Inflammatory macrophage treated with lipopolysaccharide for 4 hours (primary cell): ENCODE measurements around the gene NIT2.
"Not testable (repeated sequence)": the region's sequence is repeated elsewhere in the genome, so short reads cannot be mapped to it uniquely, and the experiment has no call there.

Experiments used
- DNase-seq: peaks from one replicate; pipeline ENCODE4 v3.0.0-alpha.2; 2020

Gene NIT2

DNA sequence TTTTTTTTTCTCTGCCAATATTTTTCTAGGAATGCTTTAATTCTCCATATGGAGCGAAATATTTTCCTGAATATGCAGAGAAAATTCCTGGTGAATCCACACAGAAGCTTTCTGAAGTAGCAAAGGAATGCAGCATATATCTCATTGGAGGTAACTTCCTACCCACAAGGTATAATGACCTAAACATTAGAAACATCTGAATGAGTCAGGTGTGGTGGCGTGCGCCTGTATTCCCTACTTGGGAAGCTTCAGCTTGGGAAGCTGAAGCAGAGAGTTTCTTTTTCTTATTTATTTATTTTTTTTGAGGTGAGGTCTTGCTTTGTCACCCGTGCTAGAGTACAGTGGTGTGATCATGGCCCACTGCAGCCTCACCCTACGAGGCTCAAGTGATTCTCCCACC is 5.2 kb downstream of the NIT2 start:
- DNase-seq, result no peak

DNA sequence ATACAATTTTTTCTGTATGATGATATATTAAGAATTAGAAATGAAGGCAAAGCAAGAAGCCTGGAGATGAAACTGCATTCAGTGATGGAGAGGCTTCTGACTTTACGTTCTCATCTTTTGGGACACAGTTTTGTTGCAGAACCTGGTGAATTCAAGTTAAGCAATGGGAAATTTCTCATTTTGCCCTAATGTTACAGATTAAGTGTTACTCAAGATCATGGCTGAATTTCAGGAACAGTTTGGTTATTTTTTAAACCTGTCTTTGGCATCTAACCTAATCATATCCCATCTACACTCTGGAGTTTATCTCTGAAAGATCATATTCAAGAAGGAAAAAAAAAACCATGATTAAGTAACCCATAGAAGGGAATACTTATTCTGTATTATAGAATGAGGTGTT is 6.0 kb downstream of the NIT2 start:
- no peak for DNase-seq

DNA sequence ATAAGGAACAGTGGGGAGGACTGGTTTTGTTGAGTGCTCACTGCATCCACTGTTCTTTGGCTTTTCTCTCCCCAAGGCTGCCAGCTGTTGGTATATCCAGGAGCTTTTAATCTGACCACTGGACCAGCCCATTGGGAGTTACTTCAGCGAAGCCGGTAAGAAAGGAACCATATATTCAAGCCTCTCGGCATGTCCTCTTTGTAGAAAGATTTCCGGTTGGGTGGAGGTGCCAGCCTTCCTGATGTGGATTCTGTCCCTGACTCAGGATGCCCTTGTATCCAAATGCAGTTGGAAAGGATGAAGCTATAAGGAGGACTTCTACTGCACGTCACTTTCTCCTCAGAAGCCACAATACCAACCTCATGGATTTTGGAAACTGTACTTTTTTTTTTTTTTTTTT is 14.2 kb downstream of the NIT2 start:
- no peak for DNase-seq

DNA sequence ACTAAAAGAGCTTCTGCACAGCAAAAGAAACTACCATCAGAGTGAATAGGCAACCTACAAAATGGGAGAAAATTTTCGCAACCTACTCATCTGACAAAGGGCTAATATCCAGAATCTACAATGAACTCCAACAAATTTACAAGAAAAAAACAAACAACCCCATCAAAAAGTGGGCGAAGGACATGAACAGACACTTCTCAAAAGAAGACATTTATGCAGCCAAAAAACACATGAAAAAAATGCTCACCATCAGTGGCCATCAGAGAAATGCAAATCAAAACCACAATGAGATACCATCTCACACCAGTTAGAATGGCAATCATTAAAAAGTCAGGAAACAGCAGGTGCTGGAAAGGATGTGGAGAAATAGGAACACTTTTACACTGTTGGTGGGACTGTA is 17.2 kb downstream of the NIT2 start:
- DNase-seq, result not testable (repeated sequence)

DNA sequence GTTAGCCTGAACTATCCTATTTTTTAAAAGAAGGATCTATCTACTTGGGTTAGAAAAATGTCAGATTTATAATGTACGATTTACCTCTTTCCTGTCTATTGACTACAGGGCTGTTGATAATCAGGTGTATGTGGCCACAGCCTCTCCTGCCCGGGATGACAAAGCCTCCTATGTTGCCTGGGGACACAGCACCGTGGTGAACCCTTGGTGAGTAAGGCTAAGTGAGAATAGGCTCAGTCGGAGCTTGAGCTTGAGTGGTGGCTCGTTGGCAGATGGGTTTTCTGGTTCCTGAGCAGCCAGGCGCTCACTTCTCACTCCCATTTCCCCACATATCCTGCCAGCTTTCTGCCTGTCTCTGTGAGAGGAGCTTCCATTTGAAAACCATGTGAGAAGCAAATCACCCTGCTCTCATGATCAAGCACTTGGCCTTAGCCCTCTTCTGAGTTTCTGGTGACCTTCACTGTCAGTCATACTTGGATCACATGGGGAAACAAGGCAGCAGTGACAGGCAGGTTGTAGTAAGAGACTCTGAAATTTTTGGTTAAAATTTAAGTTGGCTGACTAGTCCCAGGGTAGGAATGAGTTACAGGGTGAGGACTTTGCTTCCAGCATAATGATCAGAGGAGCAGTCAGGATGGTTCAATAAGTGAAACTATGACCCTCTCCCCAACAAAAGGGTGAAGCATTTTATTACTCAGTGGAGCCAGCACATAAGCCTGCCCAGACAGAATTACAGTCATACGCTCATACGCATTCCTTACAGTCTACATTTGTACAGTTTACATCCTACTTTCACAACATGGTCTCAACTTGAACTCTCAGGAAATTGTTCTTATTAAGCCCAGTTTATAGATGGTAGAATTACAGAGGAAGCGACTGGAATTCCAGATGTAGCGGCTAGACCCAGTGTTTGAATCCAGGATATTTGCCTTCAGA is 18.0 kb downstream of the NIT2 start:
- no peak for DNase-seq

DNA sequence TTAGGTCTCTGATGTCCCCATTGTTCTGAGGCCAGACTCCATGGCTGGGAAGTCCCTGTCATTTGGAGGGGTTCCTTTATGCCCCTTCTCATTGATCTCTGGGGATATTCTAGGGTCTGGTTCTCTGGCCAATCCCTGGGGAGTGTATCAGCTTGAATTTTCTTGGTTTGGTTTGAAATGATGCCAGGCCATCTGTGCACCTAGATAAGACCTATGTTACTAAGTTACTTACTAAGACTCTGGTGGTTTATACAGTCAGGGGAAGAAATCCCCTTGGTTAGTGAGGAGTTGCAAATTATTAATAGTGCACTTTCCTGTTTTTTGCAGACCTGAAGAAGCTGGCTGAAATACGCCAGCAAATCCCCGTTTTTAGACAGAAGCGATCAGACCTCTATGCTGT is 20.3 kb downstream of the NIT2 start:
- DNase-seq, result no peak

DNA sequence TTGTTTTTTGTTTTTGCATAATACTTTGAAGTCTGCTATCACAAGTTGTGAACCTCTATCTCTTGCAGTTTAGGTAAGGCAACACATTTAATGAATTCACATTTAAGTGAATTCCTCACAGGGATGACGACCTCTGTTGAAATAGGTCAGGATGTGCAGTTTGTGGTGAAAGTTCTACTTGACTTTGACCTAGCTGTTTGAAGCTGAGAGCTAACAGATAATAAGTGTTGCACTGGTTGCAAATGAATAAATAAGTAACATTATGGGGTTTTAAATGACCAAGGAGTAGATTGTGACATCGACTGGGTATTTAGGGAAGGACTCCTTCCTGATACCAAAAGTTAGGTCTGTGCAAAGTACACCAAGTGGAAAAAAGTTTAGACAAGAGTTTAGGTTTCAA is 23.9 kb downstream of the NIT2 start:
- no peak for DNase-seq

DNA sequence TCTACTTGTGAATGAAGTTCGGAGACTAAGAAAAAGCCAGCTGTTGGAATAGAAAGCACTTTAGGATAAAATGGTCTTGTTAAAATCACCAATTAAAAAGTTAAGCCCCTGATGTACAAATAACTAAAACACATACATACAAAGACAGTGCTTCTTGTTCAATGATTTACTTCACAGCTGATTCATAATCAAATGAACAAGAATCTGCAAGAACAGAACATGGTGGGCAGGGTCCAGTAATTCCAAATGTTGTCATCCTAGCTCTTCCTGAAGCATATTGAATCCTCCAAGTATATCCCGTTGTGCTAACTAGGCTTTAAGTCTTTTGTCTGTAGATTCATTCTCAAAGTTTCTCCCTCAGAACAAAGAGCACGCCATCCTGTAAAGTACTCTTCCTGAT is 24.5 kb downstream of the NIT2 start:
- no peak for DNase-seq

DNA sequence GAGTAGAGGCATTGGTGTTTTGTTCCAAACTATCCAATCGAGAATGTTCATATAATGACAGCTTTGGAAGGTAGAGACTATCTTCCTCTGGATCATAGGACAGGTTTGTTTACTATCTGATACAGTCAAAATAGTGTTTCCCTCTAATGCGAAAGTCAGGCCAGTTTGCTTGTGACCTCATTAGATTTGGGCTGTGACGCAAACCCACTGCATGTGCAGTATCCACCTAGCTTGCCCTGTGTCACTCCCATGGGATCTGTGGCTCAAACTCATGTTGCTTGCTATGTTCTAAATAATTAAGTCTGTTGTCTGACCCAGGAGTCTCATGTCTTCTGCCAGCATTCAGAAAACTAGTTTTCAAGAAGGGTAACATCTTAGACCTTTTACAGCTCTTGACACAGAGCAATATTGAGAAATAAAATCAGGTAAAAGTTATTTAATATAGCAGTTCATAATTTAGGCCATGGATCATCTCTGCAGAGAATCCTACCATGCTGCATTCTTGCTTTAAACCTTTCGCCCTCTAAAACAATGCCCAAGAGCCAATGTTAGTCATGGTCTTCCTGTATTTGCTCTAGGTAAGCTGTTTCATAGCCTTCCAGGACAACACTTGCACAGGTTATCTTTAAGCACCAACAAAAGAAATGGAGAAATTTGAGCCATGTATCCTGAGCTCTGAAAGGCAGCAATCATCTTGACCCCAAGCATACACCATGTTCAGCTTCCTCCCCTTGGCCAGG is 26.4 kb downstream of the NIT2 start:
- DNase-seq, result no peak

DNA sequence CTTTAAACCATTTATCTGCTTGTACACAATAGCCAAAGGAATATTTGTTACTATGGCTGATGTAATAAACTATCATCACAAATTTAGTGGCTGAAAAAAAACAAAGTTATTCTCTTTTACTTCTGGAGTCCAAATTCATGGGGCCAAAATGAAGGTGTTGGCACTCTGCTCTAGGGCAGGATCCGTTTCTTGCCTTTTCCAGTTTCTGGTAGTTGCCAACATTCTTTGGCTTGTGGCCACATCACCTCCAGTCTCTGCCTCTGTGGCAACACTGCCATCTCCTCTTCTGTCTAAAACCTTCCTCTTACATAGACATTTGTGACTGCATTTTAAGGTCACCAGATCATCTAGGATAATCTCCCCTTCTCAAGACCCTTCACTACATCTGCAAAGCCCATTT is 27.3 kb downstream of the NIT2 start:
- no peak for DNase-seq

DNA sequence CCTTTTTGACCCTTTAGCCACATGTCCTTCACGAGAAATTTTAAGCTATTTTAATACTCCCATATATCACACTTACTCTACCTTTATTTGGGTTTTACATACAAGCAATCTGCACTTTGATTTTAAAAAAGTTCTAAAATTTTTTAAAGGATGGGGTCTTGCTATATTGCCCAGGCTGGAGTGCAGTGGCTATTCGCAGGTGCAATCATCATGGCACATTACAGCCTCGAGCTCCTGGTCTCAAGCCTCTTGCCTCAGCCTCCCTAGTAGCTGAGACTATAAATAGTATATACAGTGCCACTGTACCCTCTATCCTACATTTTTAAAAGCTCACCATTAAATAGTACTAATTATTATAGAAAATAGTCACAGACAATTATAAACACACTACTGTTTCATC is 29.9 kb downstream of the NIT2 start:
- DNase-seq, result no peak

DNA sequence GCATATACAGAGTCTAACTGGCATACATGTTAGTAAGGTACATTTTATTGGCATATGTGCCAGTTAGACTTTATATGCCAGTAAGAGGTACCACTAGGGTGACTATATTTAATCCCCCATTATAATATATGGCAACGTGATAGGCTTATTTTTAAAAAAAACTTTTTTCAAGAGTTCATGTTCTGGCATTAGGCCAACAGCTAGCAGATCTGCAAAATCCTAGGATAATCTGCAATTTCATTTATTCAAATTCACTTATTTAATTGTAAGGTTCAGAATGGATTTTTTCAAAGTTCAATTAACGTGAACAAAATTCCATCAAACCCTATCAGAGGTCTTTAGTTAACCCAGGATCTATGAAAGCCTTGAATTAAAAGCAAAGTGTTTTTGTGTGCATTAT is 31.9 kb downstream of the NIT2 start:
- DNase-seq, result no peak

DNA sequence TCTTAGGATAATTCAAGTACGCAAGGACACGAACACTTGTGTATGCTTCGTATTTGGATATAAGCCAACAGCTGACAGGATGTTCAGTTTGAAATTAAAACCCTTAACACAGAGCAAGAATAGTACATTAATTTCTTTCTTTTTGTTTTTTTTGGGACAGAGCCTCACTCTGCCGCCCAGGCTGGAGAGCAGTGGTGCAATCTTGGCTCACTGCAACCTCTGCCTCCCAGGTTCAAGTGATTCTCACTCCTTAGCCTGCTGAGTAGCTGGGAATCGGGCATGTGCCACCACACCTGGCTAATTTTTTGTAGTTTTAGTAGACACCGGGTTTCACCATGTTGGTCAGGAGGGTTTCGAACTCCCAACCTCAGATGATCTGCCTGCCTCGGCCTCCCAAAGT is 33.9 kb downstream of the NIT2 start:
- no peak for DNase-seq

DNA sequence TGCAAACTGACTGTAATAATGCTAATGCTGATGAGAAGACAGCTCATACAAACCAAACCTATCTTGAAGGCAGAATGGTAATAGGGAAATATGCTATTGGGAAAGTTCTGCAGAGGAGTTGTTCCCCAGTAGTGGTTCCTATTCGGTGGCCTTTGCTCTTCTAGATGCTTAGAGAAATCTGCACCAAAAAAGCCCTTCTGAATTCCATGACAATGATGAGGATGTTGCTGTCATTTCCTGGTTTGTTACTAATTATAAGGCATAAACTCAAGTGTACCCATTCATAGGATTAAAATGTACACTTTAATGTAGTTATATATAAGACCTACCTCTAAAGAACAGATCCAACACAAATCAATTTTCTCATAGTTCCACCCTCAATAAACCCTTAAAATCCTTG is 36.2 kb downstream of the NIT2 start:
- DNase-seq, result peak; percentile 12

DNA sequence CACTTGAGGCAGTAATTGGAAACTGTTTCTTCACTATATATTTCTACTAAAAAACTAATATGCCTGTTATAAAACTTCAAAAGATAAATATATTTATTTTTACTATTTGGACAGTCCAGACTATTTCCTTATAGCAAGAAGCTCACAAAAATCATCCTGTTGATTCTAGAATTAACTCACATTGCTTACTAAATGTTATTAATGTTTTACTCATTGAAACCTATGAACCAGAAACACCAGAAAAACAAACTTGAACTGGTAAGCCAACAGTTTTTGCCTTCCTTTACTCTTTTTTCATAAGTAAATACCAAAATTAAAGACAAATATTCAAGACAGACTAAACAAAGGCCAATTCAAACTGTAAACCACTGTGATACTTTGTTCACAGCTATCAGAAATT is 40.0 kb downstream of the NIT2 start:
- DNase-seq, result no peak

DNA sequence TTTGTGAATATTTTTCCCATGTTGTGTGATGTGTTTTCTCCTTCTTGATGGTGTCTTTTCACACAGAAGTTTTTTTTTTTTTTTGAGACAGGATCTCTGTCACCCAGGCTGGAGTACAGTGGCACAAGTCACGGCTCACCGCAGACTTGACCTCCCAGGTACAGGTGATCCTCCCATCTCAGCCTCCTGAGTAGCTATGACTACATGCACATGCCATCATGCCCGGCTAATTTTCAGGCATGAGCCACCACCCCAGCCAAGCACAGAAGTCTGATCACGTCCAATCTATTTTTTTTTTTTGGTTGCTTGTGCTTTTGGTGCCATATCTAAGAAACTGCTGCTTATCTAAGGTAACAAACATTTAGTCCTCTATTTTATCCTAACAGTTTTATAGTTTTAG is 41.7 kb downstream of the NIT2 start:
- DNase-seq, result no peak

DNA sequence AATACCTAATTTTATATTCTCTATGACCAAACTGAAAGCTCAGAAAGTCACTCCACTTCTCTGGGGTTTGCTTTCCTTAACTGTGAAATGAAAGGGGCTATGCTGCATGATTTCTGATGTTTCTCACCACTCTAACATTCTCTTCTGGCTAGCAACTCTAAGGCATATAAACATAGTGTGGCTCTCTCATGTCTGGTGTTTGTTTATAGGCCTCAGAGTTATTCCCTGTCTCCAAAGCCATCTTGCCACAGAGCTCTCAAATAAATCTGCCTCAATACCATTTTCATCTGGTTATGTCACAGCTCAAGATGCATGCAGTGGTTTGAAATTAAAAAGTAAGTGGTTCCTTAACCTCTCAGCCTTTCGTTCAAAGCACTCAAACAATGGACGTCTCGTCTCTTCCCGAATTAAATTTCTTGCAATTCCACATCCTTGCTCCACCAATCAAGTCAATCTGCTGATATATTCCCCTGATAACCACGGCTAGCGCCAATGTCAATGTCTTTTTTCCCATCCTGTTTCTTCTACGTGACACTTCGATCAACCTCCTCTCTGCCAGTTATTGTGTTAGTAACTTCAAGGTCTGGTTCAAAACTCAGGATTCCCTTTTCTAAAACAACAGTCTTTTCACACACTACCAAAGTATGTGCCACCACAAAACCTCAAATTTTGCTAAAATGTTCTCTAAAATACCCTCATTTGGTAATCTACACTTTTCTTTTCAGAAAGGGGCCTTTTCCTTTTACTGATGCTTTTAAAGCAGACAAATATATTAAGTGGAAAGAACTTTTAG is 50.4 kb downstream of the NIT2 start:
- DNase-seq, result no peak

DNA sequence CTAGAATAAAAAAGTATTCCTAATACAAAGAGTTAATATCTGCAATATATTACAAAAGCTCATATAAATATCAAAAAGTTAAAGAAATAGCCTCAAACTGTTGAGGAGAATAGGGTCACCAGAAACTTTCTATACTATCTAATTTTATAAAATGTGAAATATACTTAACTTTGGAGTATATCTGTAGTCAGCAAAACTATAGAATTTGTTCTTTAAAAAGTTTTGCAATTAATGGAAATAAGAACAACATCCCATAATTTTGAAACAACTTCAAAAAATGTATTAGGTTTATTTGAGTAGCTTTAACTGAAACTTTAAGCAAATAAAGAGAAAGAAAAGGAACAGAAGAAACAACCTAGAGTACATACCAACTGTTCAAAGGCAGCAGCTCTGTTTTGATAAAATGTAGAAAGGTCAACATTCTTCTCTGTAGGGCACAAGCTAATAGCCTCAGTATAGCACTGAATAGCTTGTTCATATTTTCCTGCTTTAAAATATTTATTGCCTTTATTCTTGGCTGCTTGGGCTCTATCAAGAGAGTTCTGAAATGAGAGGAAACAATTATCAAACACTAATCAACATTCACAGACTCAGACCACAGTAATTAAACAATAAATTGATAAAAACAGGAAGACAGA is 52.0 kb downstream of the NIT2 start:
- no peak for DNase-seq

DNA sequence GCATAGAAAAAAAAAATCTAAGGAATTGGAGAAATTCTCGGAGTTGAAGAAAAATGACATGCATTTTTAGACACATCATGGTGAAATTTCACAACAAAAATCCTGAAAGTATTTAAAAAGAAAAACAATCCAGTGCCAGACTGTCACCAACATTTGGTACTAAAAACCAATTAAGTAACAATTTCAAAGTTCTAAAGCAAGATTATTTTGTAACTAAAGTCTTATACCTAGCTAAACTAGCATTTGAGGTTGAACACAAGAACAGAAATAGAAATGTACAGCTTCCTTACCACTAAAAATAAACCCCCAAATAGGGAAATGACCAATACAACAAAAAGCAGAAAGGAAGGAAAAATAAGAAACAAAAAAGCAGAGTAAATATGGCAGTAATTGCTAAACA is 54.5 kb downstream of the NIT2 start:
- no peak for DNase-seq

DNA sequence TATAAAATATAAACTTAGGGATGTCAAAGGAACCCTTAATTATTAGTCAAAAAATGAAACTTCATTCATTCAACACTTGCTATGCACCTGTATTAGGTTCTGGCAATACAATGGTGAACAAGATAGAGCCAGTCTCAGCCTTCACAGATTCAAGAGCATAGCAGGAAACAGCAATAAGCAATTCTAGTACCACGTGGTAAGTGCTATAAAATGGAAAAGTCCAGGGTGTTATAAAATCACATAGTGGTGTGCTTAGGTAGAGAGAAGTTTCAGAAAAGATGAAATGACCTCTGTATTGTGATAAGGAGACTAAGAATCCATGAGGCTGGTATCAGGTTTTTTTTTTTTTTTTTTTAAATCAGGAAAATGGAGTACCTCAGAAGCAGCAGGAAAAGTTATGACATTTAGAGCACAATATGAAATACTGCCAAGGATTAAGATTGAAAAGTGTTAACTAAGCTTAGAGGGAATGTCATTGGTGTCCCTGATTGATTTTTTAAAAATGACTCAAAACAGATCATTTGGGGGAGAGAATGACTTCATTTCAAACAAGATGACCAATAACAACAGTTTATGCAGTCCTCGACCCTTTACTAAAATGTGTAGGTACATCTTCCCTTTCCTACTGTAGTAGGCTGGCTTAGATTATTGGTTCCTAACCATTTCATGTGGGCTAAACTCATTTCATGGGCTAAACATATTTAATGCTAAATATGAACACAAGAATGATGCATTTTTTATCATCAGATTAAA is 61.3 kb downstream of the NIT2 start:
- DNase-seq, result no peak

DNA sequence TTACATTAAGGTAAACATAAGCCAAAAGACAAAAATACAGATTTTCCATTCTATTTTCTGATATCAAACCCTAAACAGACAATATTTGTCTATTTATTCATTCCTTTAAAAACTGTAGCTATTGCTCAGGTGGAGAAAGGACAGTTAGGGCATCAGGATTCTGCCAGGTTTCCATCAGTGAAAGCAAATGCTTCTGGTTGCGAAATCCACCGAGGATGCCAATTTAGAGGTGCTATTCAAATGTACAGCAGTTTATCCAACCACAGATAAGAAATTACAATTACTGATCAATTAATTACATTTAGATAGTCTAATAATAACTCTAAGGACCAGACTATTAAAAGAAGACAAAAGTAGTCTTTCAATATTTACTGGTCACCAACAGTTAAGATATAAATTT is 62.4 kb downstream of the NIT2 start:
- no peak for DNase-seq

DNA sequence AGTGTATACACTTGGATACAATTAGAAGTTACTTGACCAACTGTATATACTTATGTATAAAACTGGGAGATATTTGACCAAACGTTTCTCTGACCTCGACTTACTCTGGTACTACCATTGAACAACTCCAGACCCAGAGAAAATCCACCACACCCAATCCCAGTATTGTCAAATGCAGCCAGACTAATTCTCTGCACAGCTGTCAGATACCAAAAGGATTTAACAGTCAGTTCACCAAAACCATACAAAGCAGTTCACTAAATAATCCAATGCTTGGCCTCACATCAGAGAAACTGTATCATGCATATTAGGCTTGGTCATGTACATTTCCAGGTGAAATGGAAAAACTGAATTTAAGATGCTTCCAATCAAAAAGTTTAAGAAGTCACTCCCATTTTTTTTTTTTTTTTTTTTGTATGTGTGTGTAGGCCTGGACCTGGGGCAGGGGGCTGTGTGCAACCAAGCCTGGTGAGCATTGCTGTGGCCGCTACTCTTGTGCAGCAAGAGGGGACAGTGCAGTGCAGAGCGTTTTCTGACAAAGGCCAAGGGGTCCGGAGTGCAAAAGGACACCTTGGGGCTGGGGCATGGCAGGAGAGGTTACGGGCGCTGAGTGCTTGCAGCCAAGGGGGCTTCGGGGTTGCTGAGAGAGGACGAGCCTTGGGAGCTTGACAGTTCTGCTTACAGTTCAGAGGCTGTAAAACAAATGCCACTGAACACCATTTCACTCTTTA is 64.9 kb downstream of the NIT2 start:
- no peak for DNase-seq
